ENCODE results near the gene RNF39.

DNA sequence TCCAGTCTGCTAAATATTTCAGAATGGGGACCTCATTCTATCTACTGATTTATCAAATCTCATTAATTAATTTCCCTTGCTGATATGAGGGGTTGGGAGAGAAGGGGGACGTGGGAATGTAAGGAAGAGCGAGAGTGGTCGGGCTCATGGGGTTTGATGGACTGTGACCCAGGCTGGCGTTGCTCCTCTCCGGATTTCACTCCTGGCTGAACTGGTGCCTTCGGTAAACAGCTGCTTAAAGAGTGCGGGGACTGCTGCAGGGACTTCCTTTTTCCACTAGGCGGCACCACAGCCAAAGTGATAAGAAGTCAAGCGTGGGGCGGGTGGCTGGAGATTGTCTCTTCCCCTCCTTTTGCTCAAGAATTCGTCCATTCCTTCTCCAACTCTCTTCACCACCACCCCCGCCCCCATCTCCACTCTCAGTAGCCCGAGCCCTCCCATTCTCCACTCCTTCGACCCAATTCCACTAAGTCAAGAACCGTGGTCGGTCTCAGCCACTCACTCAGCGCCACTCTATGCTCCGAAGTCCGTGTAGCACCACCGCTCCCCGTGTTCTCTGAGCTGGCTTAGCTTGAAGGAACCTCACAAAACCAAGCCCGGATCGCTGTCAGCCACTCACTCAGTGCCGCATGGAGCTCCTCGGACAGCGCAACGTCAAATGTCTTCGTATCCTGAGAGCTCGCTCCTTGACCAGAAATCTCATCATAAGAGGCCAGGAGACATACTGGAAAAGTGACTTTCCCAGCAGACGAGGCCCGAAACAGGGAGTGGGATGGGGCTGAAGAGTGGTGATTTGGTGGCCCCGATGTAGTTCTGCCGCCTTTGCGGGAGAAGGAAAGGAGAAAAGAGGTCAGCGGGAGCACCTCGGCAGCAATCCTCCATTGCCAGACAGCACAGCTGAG lies 27.7 kb upstream of the RNF39 start:
- TF ChIP-seq TAF1 (IDR thresholded peaks at IDR 0.05; ENCODE audit: low read depth, low read length) (no peak), POLR2AphosphoS5 (IDR thresholded peaks at IDR 0.05; ENCODE audit: low read depth, low read length) (no peak)
